Fibroblast of lung (primary cell): ENCODE data around the gene GMPR. TPM values are rescaled to one million over a fixed set of nuclear protein-coding genes. Genes with fewer than 3 reads are reported as not detected.

ENCODE experiments used
- DNase-seq, 2 donors: peaks; one replicate each; pipeline versions ENCODE4 v3.0.0 to v3.0.0-alpha.2; 2010; ENCODE audit warnings: low read depth in 2 of 2
- H2AFZ ChIP-seq: 2 replicates; pipeline ENCODE4 v1.5.1; 2012; ENCODE audit warnings: low read length, control low read depth, inconsistent platforms
- H3K27ac ChIP-seq: 2 replicates; pipeline ENCODE4 v1.5.1; 2011; ENCODE audit warnings: low read length, control low read depth; ENCODE audit not compliant: insufficient read depth
- H3K27me3 ChIP-seq: 2 replicates; pipeline ENCODE4 v1.5.1; 2011; ENCODE audit warnings: mild to moderate bottlenecking, low read length; ENCODE audit not compliant: control insufficient read depth, insufficient read depth
- H3K36me3 ChIP-seq: 2 replicates; pipeline ENCODE4 v1.5.1; 2011; ENCODE audit warnings: low read length; ENCODE audit not compliant: control insufficient read depth, insufficient read depth
- H3K4me1 ChIP-seq: 2 replicates; pipeline ENCODE4 v1.5.1; 2011; ENCODE audit warnings: low read length; ENCODE audit not compliant: control insufficient read depth, insufficient read depth; ENCODE audit errors: extremely low read depth
- H3K4me2 ChIP-seq: 2 replicates; pipeline ENCODE4 v1.5.1; 2011; ENCODE audit warnings: low read length, control low read depth; ENCODE audit not compliant: insufficient read depth; ENCODE audit errors: extremely low read depth
- H3K4me3 ChIP-seq, 4 experiments: fragments of 200-600 bp in 1 of 4; sonication (generic) in 1 of 4; replicated peaks in 1 of 4; 2 replicates each; pipeline ENCODE4 v1.5.1; 2011 to 2016; ENCODE audit warnings: low read length in 4 of 4, low read depth in 3 of 4, mild to moderate bottlenecking in 3 of 4, control low read depth in 2 of 4, inconsistent platforms in 1 of 4, mixed read lengths in 1 of 4; ENCODE audit not compliant: insufficient read depth in 1 of 4; ENCODE audit errors: control extremely low read depth in 1 of 4
- H3K79me2 ChIP-seq: 2 replicates; pipeline ENCODE4 v1.5.1; 2012; ENCODE audit warnings: mild to moderate bottlenecking, low read length, inconsistent platforms; ENCODE audit not compliant: control insufficient read depth, insufficient read depth
- H3K9ac ChIP-seq: 2 replicates; pipeline ENCODE4 v1.5.1; 2011; ENCODE audit warnings: mild to moderate bottlenecking, low read length, control low read depth; ENCODE audit not compliant: insufficient read depth
- H3K9me3 ChIP-seq: 2 replicates; pipeline ENCODE4 v1.5.1; 2012; ENCODE audit warnings: low read depth, low read length; ENCODE audit not compliant: control insufficient read depth, insufficient read depth
- H4K20me1 ChIP-seq: 2 replicates; pipeline ENCODE4 v1.5.1; 2011; ENCODE audit warnings: low read length; ENCODE audit not compliant: control insufficient read depth, insufficient read depth; ENCODE audit errors: extremely low read depth
- EZH2 ChIP-seq: IDR thresholded peaks from 2 replicates; pipeline ENCODE4 v1.5.1; 2012; ENCODE audit warnings: low read length, control low read depth, mild to moderate bottlenecking; ENCODE audit errors: missing control alignments
- polyA plus RNA-seq, 2 donors: library from polyadenylated mRNA; depleted of rRNA in 1 of 2; stranded (reverse) in 1 of 2; unstranded in 1 of 2; fragments of >200 nt; gene quantifications; 2 replicates each; pipeline ENCODE4 v1.2.1, GENCODE V29; 2011 to 2012; ENCODE audit warnings: missing spikeins in 1 of 2
- total RNA-seq: library from RNA; depleted of rRNA; stranded (reverse); fragments of >200 nt; gene quantifications from 2 replicates; pipeline ENCODE4 v1.2.1, GENCODE V29; 2014
- TF ChIP-seq, protein P1 (sequence below), 2 donors: IDR thresholded peaks in 1 of 2; conservative IDR thresholded peaks in 1 of 2; 1 replicate in 1 of 2; 2 replicates in 1 of 2; pipeline ENCODE4 v1.5.1; 2011 to 2012; ENCODE audit warnings: low read length in 2 of 2, control low read depth in 1 of 2, inconsistent platforms in 1 of 2, low read depth in 1 of 2, mild to moderate bottlenecking in 1 of 2

GMPR gene
- total and polyA plus RNA-seq, 2 donors (not counting 1 experiment from before 2014, with no cell fraction given), result 13.2 to 16.4 TPM

DNA sequence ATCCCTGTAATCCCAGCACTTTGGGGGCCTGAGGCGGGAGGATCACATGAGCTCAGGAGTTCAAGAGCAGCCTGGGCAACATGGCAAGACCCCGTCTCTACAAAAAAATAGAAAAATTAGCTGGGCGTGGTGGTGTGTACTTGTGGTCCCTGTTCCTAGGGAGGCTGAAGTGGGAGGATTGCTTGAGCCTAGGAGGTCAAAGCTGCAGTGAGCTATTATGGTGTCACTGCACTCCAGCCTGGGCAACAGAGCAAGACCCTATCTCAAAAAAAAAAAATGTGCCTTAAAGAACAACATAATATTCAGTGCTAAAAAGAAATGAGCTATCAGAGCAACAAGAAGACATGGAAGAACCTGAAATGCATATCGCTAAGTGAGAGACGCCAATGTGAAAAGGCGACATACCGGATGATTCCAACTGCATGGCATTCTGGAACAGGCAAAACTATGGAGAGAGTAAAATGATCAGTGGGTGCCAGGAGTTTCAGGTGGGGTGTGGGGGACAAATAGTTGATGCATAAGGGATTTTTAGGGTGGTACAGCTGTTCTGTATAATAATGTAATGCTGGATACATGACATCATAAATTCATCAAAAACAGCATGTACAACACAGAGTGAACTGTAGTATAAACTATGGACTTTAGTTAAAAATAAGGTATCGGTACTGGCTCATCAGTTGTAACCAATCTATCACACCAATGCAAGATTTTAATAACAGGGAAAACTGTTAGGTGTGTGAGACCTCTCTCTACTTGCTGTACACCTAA lies 80.8 kb downstream of the GMPR start:
- H3K79me2 ChIP-seq, result no peaks in the 10 kb centered on the region
- no peak overlapping the region for H3K9ac ChIP-seq
- H3K4me2 ChIP-seq, result peak overlapping the region; percentile 67
- H3K36me3 ChIP-seq, result no peaks in the 10 kb centered on the region
- no peaks in the 10 kb centered on the region for H3K27me3 ChIP-seq
- H3K9me3 ChIP-seq, result no peaks in the 10 kb centered on the region
- TF ChIP-seq, protein P1, sequence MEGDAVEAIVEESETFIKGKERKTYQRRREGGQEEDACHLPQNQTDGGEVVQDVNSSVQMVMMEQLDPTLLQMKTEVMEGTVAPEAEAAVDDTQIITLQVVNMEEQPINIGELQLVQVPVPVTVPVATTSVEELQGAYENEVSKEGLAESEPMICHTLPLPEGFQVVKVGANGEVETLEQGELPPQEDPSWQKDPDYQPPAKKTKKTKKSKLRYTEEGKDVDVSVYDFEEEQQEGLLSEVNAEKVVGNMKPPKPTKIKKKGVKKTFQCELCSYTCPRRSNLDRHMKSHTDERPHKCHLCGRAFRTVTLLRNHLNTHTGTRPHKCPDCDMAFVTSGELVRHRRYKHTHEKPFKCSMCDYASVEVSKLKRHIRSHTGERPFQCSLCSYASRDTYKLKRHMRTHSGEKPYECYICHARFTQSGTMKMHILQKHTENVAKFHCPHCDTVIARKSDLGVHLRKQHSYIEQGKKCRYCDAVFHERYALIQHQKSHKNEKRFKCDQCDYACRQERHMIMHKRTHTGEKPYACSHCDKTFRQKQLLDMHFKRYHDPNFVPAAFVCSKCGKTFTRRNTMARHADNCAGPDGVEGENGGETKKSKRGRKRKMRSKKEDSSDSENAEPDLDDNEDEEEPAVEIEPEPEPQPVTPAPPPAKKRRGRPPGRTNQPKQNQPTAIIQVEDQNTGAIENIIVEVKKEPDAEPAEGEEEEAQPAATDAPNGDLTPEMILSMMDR (conservative IDR thresholded peaks at IDR 0.05 in 1 of 2, IDR thresholded peaks at IDR 0.05 in 1 of 2; ENCODE audit: low read depth in 1 of 2, low read length in 2 of 2), result no peak
- no peak for TF ChIP-seq EZH2
- peaks cover 45% of the 10 kb centered on the region for H3K4me1 ChIP-seq
- H4K20me1 ChIP-seq, result no peaks in the 10 kb centered on the region
- H3K27ac ChIP-seq, result peak overlapping the region; percentile 83
- no peak overlapping the region for H2AFZ ChIP-seq
- no peak for DNase-seq
- no peak overlapping the region for H3K4me3 ChIP-seq

DNA sequence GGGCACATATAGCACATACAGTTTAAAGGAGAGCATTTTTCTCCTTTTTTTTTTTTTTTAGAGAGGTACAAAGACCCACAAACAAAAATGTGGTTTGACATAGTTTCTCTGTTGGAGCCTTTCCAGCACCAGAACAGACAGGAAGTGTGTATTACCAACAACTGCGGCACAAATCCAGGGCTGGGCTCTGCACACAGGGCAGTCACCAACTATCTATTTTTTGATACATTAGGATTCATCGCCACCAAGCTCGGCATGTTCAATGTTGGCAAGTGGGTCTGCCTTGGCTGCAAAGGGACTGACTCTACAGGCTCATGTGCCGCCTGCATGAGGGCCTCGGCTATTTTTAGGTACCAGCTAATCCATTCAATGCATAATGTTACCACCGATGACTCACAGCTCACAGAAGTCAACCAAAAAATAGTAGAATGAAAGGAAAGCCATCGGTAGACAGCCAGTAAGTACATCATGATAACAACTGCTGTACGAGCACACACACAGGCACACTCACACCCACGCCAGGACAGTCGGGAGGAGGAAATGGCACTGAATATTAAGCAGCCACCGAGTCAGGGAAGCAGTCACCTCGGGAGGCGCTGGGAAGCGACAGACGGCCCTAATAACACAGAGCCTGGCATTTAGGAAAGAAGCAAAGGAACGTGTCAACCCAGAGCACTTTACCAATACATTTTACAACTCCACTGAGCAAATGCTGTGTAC lies 81.6 kb downstream of the GMPR start:
- no peaks in the 10 kb centered on the region for H3K9me3 ChIP-seq
- peak overlapping the region; percentile 38 for H3K4me2 ChIP-seq
- no peaks in the 10 kb centered on the region for H3K36me3 ChIP-seq
- TF ChIP-seq, protein P1 (conservative IDR thresholded peaks at IDR 0.05 in 1 of 2, IDR thresholded peaks at IDR 0.05 in 1 of 2; ENCODE audit: low read depth in 1 of 2, low read length in 2 of 2), result no peak
- TF ChIP-seq EZH2, result no peak
- peak overlapping the region; percentile 83 for H3K27ac ChIP-seq
- H4K20me1 ChIP-seq, result no peaks in the 10 kb centered on the region
- H3K4me3 ChIP-seq, result peak overlapping the region in 3 of 4 experiments; percentile 1 to 31 (median 2)
- no peaks in the 10 kb centered on the region for H3K79me2 ChIP-seq
- peak overlapping the region; percentile 48 for H3K9ac ChIP-seq
- peak; percentile 95 to 98 for DNase-seq
- H2AFZ ChIP-seq, result no peak overlapping the region
- H3K4me1 ChIP-seq, result peaks cover 45% of the 10 kb centered on the region
- H3K27me3 ChIP-seq, result no peaks in the 10 kb centered on the region
